Ascending aorta (tissue), 2 donors: ENCODE measurements around the gene MDGA2. TPM values are rescaled to one million over a fixed set of nuclear protein-coding genes. Genes with fewer than 3 reads are reported as not detected.
"Not testable (repeated sequence)": the region's sequence is repeated elsewhere in the genome, so short reads cannot be mapped to it uniquely, and the experiment has no call there.

Experiments used
- DNase-seq, 2 donors: peaks; one replicate each; pipeline ENCODE4 v3.0.0-alpha.2; 2019; ENCODE audit warnings: low spot score in 2 of 2
- H3K27ac ChIP-seq, 2 donors: fragments of 200-600 bp; sonication (generic); one replicate each; pipeline ENCODE4 v1.5.1; 2016 to 2017; ENCODE audit warnings: mild to moderate bottlenecking in 1 of 2
- H3K27me3 ChIP-seq: fragments of 200-600 bp; sonication (generic); one replicate; pipeline ENCODE4 v1.5.1; 2017
- H3K36me3 ChIP-seq, 2 donors: fragments of 200-600 bp; sonication (generic); one replicate each; pipeline ENCODE4 v1.5.1; 2016
- H3K4me1 ChIP-seq, 2 donors: fragments of 200-600 bp; sonication (generic); one replicate each; pipeline ENCODE4 v1.5.1; 2016 to 2017; ENCODE audit warnings: mild to moderate bottlenecking in 1 of 2
- H3K4me3 ChIP-seq, 2 donors: fragments of 200-600 bp; sonication (generic); one replicate each; pipeline ENCODE4 v1.5.1; 2016 to 2017; ENCODE audit warnings: mild to moderate bottlenecking in 1 of 2
- H3K9me3 ChIP-seq, 2 donors: fragments of 200-600 bp; sonication (generic); one replicate each; pipeline ENCODE4 v1.5.1; 2016
- CTCF ChIP-seq, 3 experiments: fragments of 200-600 bp in 2 of 3; fragments of 450-650 bp in 1 of 3; sonication (generic) in 2 of 3; IDR thresholded peaks; one replicate each; pipeline ENCODE4 v1.5.1; 2016 to 2019; ENCODE audit warnings: antibody characterized with exemption in 3 of 3, mild to moderate bottlenecking in 1 of 3, moderate library complexity in 1 of 3
- intact Hi-C: fragments of 100-400 bp; cut with DNase I; formaldehyde crosslinking; loops from one replicate; pipeline ENCODE4 v1.15.1; 2023
- total RNA-seq: library from RNA; depleted of rRNA; stranded (reverse); fragments of >200 nt; gene quantifications from one replicate; pipeline ENCODE4 v1.1.0, GENCODE V29; 2016

Gene MDGA2
- total RNA-seq, 1 donor from 2014 or later = not detected

- Histone ChIP-seq H3K4me1 (no peaks in the 10 kb centered on the region), H3K36me3 (no peaks in the 10 kb centered on the region), H3K27ac (no peak overlapping the region), H3K27me3 (no peaks in the 10 kb centered on the region), H3K4me3 (no peak overlapping the region), H3K9me3 (no peaks in the 10 kb centered on the region)
- no peak for DNase-seq
- TF ChIP-seq CTCF (IDR thresholded peaks at IDR 0.05) = no peak
- intact Hi-C loops = no loop called here
Observed at GRCh38 chr14:47302121-47302520, 373.3 kb downstream of the MDGA2 start.

DNA sequence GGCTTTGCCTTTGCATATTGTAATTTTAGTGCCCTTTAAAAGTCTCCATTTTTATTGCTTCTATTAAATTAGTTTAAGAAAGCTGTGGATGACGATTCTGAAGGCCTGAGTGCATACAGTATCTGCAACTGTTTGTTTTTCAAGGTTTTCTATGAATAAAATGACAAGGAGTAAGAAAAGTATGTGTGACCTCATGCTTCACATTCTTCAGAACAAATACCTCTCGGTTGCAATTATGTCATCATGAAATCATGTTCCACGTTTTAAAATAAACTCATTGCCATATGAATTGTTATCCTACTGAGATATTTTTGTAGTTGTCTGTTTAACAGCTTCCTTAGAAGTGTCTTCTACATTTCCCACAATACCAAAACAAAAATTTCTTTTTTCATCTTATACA is 374.6 kb downstream of the MDGA2 start:
- Histone ChIP-seq H3K27ac (no peak overlapping the region), H3K36me3 (no peaks in the 10 kb centered on the region), H3K4me1 (no peaks in the 10 kb centered on the region), H3K9me3 (no peaks in the 10 kb centered on the region), H3K27me3 (no peaks in the 10 kb centered on the region), H3K4me3 (no peak overlapping the region)
- no peak for DNase-seq
- intact Hi-C loops = no loop called here
- TF ChIP-seq CTCF (IDR thresholded peaks at IDR 0.05) = no peak

DNA sequence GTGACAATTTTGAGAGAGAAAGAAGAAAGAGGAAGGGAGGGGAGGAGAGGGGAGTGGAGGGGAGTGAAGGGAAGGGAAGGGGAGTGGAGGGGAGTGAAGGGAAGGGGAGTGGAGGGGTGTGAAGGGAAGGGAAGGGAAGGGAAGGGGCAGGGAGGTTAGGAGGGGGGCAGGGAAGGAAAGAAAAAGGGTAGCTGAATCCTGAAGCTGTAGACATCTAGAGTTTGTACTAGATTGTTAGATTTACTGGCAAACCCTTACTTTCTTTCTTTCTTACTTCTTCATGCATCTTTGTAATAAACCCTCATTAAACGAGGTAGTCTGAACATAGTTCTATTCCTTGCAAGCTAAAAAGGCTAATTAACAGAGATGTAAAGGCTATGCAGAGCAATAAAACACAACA is 378.0 kb downstream of the MDGA2 start:
- no peaks in the 10 kb centered on the region for H3K27me3 ChIP-seq
- H3K36me3 ChIP-seq = no peaks in the 10 kb centered on the region
- H3K4me3 ChIP-seq = no peak overlapping the region
- H3K9me3 ChIP-seq = no peaks in the 10 kb centered on the region
- no peak overlapping the region for H3K27ac ChIP-seq
- intact Hi-C loops = no loop called here
- TF ChIP-seq CTCF (IDR thresholded peaks at IDR 0.05) = no peak
- no peak for DNase-seq
- no peaks in the 10 kb centered on the region for H3K4me1 ChIP-seq

- no peaks in the 10 kb centered on the region for H3K9me3 ChIP-seq
- no peaks in the 10 kb centered on the region for H3K36me3 ChIP-seq
- DNase-seq = no peak
- intact Hi-C loops = no loop called here
- TF ChIP-seq CTCF (IDR thresholded peaks at IDR 0.05) = no peak
- H3K27me3 ChIP-seq = no peaks in the 10 kb centered on the region
- no peak overlapping the region for H3K27ac ChIP-seq
- no peak overlapping the region for H3K4me3 ChIP-seq
- H3K4me1 ChIP-seq = no peaks in the 10 kb centered on the region
Observed at GRCh38 chr14:47284283-47284682, 391.1 kb downstream of the MDGA2 start.

DNA sequence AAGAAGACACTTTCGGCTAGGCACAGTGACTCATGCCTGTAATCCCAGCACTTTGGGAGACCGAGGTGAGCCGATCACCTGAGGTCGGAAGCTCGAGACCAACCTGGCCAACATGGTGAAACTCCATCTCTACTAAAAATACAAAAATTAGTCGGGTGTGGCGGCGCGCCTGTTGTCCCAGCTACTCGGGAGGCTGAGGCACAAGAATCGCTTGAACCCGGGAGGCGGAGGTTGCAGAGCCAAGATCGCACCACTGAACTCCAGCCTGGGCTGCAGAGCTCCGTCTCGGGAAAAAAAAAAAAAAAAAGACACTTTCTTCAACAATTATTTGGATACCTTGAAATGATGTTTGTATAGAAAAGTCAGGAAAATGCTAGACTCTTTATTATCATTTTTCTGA is 393.6 kb downstream of the MDGA2 start:
- intact Hi-C loops, DNase-seq, H3K36me3 ChIP-seq, H3K4me3 ChIP-seq, H3K27ac ChIP-seq, H3K9me3 ChIP-seq, H3K27me3 ChIP-seq, H3K4me1 ChIP-seq: not testable (repeated sequence)

GRCh38 chr14:47278233-47278842 is 397.1 kb downstream of the MDGA2 start:
- Histone ChIP-seq H3K9me3 (no peaks in the 10 kb centered on the region), H3K27me3 (no peaks in the 10 kb centered on the region), H3K36me3 (no peaks in the 10 kb centered on the region), H3K4me3 (no peak overlapping the region), H3K4me1 (no peaks in the 10 kb centered on the region), H3K27ac (no peak overlapping the region)
- intact Hi-C loops = no loop called here
- TF ChIP-seq CTCF (IDR thresholded peaks at IDR 0.05) = peak in 2 of 3 experiments; percentile 24 to 26
- DNase-seq = no peak
